Measurements from ENCODE around the gene TLK2. TPM values are rescaled to one million over a fixed set of nuclear protein-coding genes. Genes with fewer than 3 reads are reported as not detected.
"Not testable (repeated sequence)": the region's sequence is repeated elsewhere in the genome, so short reads cannot be mapped to it uniquely, and the experiment has no call there.

The TLK2 gene
- total RNA-seq, 1 experiment from 2014 or later, result 40.5 TPM

GRCh38 chr17:62591333-62591732, 112.7 kb downstream of the TLK2 start:
- Histone ChIP-seq H4K20me1 (ENCODE audit: low read length) (no peaks in the 10 kb centered on the region; the same call in 1 of the 2 replicates), H3K9me2 (replicated peaks; ENCODE audit: low read length) (no peaks in the 10 kb centered on the region), H3K79me2 (ENCODE audit: low read length) (no peaks in the 10 kb centered on the region; the same call in 1 of the 2 replicates), H3K9ac (ENCODE audit: low read length) (no peak overlapping the region), H2AFZ (ENCODE audit: low read length) (no peak overlapping the region), H3K4me1 (ENCODE audit: insufficient read depth, low read length) (peaks cover 18% of the 10 kb centered on the region), H3K27ac (ENCODE audit: low read length) (peak overlapping the region; percentile 27; the same call in 1 of the 2 replicates), H3K9me3 (ENCODE audit: low read length) (no peaks in the 10 kb centered on the region), H3K4me2 (ENCODE audit: low read length) (no peak overlapping the region), H3F3A (ENCODE audit: low read length, unreplicated experiment) (no peaks in the 10 kb centered on the region), H3K27me3 (ENCODE audit: low read length) (no peaks in the 10 kb centered on the region), H3K36me3 (ENCODE audit: low read depth, low read length) (peaks cover 33% of the 10 kb centered on the region), H3K4me3 (ENCODE audit: low read length) (no peak overlapping the region)
- ATAC-seq, result no peak
- ChIA-PET POLR2A (ENCODE audit: unreplicated experiment) (interaction anchor here (0.6 kb wide), 2 partner anchors 381 to 1131 kb away, joined by 4 to 5 read pairs; no protein-coding TSS in a partner anchor), CTCF (interaction anchor here (0.5 to 0.9 kb wide), 2 partner anchors 39 to 438 kb away, joined by 3 read pairs; no protein-coding TSS in a partner anchor)
- no peak for DNase-seq
- BruUV-seq (replicated peaks), result no TSS peak
- intact Hi-C loops (cut with micrococcal nuclease), result no loop called here
- no peak for TF ChIP-seq EZH2 (IDR thresholded peaks at IDR 0.05; ENCODE audit: low read length, unreplicated experiment)
- no peak for TF ChIP-seq EZH2phosphoT487 (IDR thresholded peaks at IDR 0.05; ENCODE audit: borderline replicate concordance, low read length)
- TF ChIP-seq CTCF (conservative IDR thresholded peaks at IDR 0.05; ENCODE audit: low read depth, low read length), result no peak

GRCh38 chr17:62591822-62592221, 113.2 kb downstream of the TLK2 start:
- BruUV-seq (replicated peaks); ATAC-seq: not testable (repeated sequence)
- CTCF ChIA-PET, result interaction anchor here (0.9 kb wide), 2 partner anchors 39 to 170 kb away, joined by 3 to 4 read pairs; no protein-coding TSS in a partner anchor

GRCh38 chr17:62592341-62593099, 113.9 kb downstream of the TLK2 start:
- peak; percentile 83 for DNase-seq
- no peak overlapping the region for H2AFZ ChIP-seq (ENCODE audit: low read length)
- intact Hi-C loops (cut with micrococcal nuclease), result loop anchor here (1.0 to 2.0 kb wide), 2 partner anchors 26 to 39 kb away; no protein-coding TSS in a partner anchor
- H3K27me3 ChIP-seq (ENCODE audit: low read length), result no peaks in the 10 kb centered on the region
- H3K9ac ChIP-seq (ENCODE audit: low read length), result no peak overlapping the region
- TF ChIP-seq EZH2 (IDR thresholded peaks at IDR 0.05; ENCODE audit: low read length, unreplicated experiment) (no peak), EZH2phosphoT487 (IDR thresholded peaks at IDR 0.05; ENCODE audit: borderline replicate concordance, low read length) (no peak), CTCF (conservative IDR thresholded peaks at IDR 0.05; ENCODE audit: low read depth, low read length) (peak; percentile 57)
- no peak overlapping the region for H3K4me3 ChIP-seq (ENCODE audit: low read length)
- peak overlapping the region; percentile 27 for H3K27ac ChIP-seq (ENCODE audit: low read length)
- H3K36me3 ChIP-seq (ENCODE audit: low read depth, low read length), result peaks cover 36% of the 10 kb centered on the region
- no TSS peak for BruUV-seq (replicated peaks)
- no peaks in the 10 kb centered on the region for H3K9me3 ChIP-seq (ENCODE audit: low read length)
- no peaks in the 10 kb centered on the region for H3K9me2 ChIP-seq (replicated peaks; ENCODE audit: low read length)
- peak overlapping the region; percentile 7; the same call in 1 of the 2 replicates for H3K4me2 ChIP-seq (ENCODE audit: low read length)
- H3F3A ChIP-seq (ENCODE audit: low read length, unreplicated experiment), result no peaks in the 10 kb centered on the region
- ChIA-PET POLR2A (ENCODE audit: unreplicated experiment) (no interaction called here), CTCF (interaction anchor here (0.9 to 1.2 kb wide), 3 partner anchors 27 to 171 kb away, joined by 3 to 9 read pairs (median 4); no protein-coding TSS in a partner anchor)
- no peaks in the 10 kb centered on the region; the same call in 1 of the 2 replicates for H3K79me2 ChIP-seq (ENCODE audit: low read length)
- peaks cover 18% of the 10 kb centered on the region for H3K4me1 ChIP-seq (ENCODE audit: insufficient read depth, low read length)
- peak; percentile 92 for ATAC-seq
- no peaks in the 10 kb centered on the region; the same call in 1 of the 2 replicates for H4K20me1 ChIP-seq (ENCODE audit: low read length)

More at GRCh38 chr17:62591822-62592221, 113.2 kb downstream of the TLK2 start:
- not testable (repeated sequence) for H3K9ac ChIP-seq (ENCODE audit: low read length); H3K9me2 ChIP-seq (replicated peaks; ENCODE audit: low read length); DNase-seq; H3K27me3 ChIP-seq (ENCODE audit: low read length); H3K9me3 ChIP-seq (ENCODE audit: low read length); H3K4me3 ChIP-seq (ENCODE audit: low read length); H2AFZ ChIP-seq (ENCODE audit: low read length); H3F3A ChIP-seq (ENCODE audit: low read length, unreplicated experiment); H3K79me2 ChIP-seq (ENCODE audit: low read length); H3K4me2 ChIP-seq (ENCODE audit: low read length); H4K20me1 ChIP-seq (ENCODE audit: low read length)
- Histone ChIP-seq H3K4me1 (ENCODE audit: insufficient read depth, low read length) (peaks cover 18% of the 10 kb centered on the region), H3K36me3 (ENCODE audit: low read depth, low read length) (peaks cover 36% of the 10 kb centered on the region), H3K27ac (ENCODE audit: low read length) (peak overlapping the region; percentile 27; the same call in 1 of the 2 replicates)
- POLR2A ChIA-PET (ENCODE audit: unreplicated experiment), result interaction anchor here (0.6 kb wide), 1 partner anchor 382 kb away, joined by 4 read pairs; no protein-coding TSS in a partner anchor
- intact Hi-C loops (cut with micrococcal nuclease), result loop anchor here (1.0 to 2.0 kb wide), 2 partner anchors 25 to 39 kb away; no protein-coding TSS in a partner anchor

All from PC-3 (cell line).